CD14-positive monocyte (primary cell): ENCODE results near the gene MOB3A. TPM values are rescaled to one million over a fixed set of nuclear protein-coding genes. Genes with fewer than 3 reads are reported as not detected.

ENCODE experiments used
- DNase-seq, 3 donors: peaks; one replicate each; pipeline ENCODE4 v3.0.0-alpha.2; 2011 to 2022
- H2AFZ ChIP-seq: 2 replicates; pipeline ENCODE4 v1.6.0; 2012; ENCODE audit warnings: mild to moderate bottlenecking, low read depth, low read length, inconsistent platforms; ENCODE audit not compliant: insufficient read depth, poor library complexity, severe bottlenecking
- H3K27ac ChIP-seq, 2 donors: 1 replicate in 1 of 2; 2 replicates in 1 of 2; pipeline ENCODE4 v1.5.1; 2012 to 2013; ENCODE audit warnings: low read length in 2 of 2, control low read depth in 1 of 2, inconsistent platforms in 1 of 2, low read depth in 1 of 2, mild to moderate bottlenecking in 1 of 2
- H3K27me3 ChIP-seq, 2 donors: one replicate each; pipeline versions ENCODE4 v1.6.0 to v1.6.1; 2011 to 2013; ENCODE audit warnings: low read length in 2 of 2; ENCODE audit not compliant: control insufficient read depth in 2 of 2, insufficient read depth in 2 of 2
- H3K36me3 ChIP-seq, 2 donors: replicated peaks in 1 of 2; 1 replicate in 1 of 2; 2 replicates in 1 of 2; pipeline versions ENCODE4 v1.5.1 to v1.6.1; 2012 to 2013; ENCODE audit warnings: low read length in 2 of 2, control low read depth in 1 of 2, inconsistent platforms in 1 of 2, mild to moderate bottlenecking in 1 of 2; ENCODE audit not compliant: insufficient read depth in 2 of 2, control insufficient read depth in 1 of 2
- H3K4me1 ChIP-seq, 2 donors: 1 replicate in 1 of 2; 2 replicates in 1 of 2; pipeline versions ENCODE4 v1.5.1 to v1.6.1; 2012 to 2013; ENCODE audit warnings: low read length in 2 of 2, control low read depth in 1 of 2, inconsistent platforms in 1 of 2, mild to moderate bottlenecking in 1 of 2, moderate library complexity in 1 of 2; ENCODE audit not compliant: insufficient read depth in 2 of 2, control insufficient read depth in 1 of 2
- H3K4me2 ChIP-seq: replicated peaks from 2 replicates; pipeline ENCODE3; 2012; ENCODE audit warnings: low read length, moderate library complexity, mild to moderate bottlenecking; ENCODE audit not compliant: poor library complexity, severe bottlenecking; ENCODE audit errors: extremely low read depth
- H3K4me3 ChIP-seq, 3 experiments: fragments of 200-600 bp in 1 of 3; sonication (generic) in 1 of 3; replicated peaks in 1 of 3; 1 replicate in 2 of 3; 2 replicates in 1 of 3; pipeline ENCODE4 v1.5.1; 2011 to 2013; ENCODE audit warnings: low read length in 3 of 3, mild to moderate bottlenecking in 3 of 3, control low read depth in 2 of 3, low read depth in 2 of 3, inconsistent platforms in 1 of 3, moderate library complexity in 1 of 3
- H3K79me2 ChIP-seq: 2 replicates; pipeline ENCODE4 v1.6.0; 2012; ENCODE audit warnings: mild to moderate bottlenecking, control low read depth, inconsistent platforms, low read length, moderate library complexity; ENCODE audit not compliant: insufficient read depth
- H3K9ac ChIP-seq: 2 replicates; pipeline ENCODE4 v1.6.0; 2017; ENCODE audit warnings: low read length, mild to moderate bottlenecking; ENCODE audit not compliant: insufficient read depth, poor library complexity, severe bottlenecking
- H3K9me3 ChIP-seq, 2 donors: replicated peaks in 1 of 2; 1 replicate in 1 of 2; 2 replicates in 1 of 2; pipeline versions ENCODE4 v1.5.1 to v1.6.1; 2012 to 2013; ENCODE audit warnings: low read length in 2 of 2, control low read depth in 1 of 2; ENCODE audit not compliant: control insufficient read depth in 1 of 2, insufficient read depth in 1 of 2
- H4K20me1 ChIP-seq: 2 replicates; pipeline ENCODE4 v1.6.0; 2012; ENCODE audit warnings: mild to moderate bottlenecking, low read length, control low read depth, moderate library complexity; ENCODE audit not compliant: insufficient read depth
- H3K27ac Mint-ChIP-seq, 7 donors: one replicate each; pipeline ENCODE4 v1.8.0; 2020; ENCODE audit warnings: mild to moderate bottlenecking in 7 of 7, mixed read lengths in 7 of 7, moderate library complexity in 6 of 7, inconsistent platforms in 2 of 7
- H3K27me3 Mint-ChIP-seq, 3 donors: one replicate each; pipeline ENCODE4 v1.8.0; 2021 to 2022; ENCODE audit warnings: low read depth in 3 of 3, mild to moderate bottlenecking in 3 of 3, mixed read lengths in 3 of 3, moderate library complexity in 3 of 3, inconsistent platforms in 1 of 3
- H3K36me3 Mint-ChIP-seq, 2 donors: one replicate each; pipeline ENCODE4 v1.8.0; 2020; ENCODE audit warnings: mixed read lengths in 2 of 2, inconsistent platforms in 1 of 2, mild to moderate bottlenecking in 1 of 2
- H3K4me1 Mint-ChIP-seq: one replicate; pipeline ENCODE4 v1.8.0; 2020; ENCODE audit warnings: mild to moderate bottlenecking, mixed read lengths
- H3K4me3 Mint-ChIP-seq, 2 donors: one replicate each; pipeline ENCODE4 v1.8.0; 2020; ENCODE audit warnings: mild to moderate bottlenecking in 2 of 2, mixed read lengths in 2 of 2, moderate library complexity in 1 of 2
- H3K9me3 Mint-ChIP-seq, 7 donors: one replicate each; pipeline ENCODE4 v1.8.0; 2020 to 2022; ENCODE audit warnings: mixed read lengths in 7 of 7, mild to moderate bottlenecking in 6 of 7, moderate library complexity in 6 of 7, inconsistent platforms in 2 of 7
- CTCF ChIP-seq: fragments of 200-600 bp; IDR thresholded peaks from one replicate; pipeline ENCODE4 v1.8.0; 2022; ENCODE audit warnings: antibody characterized with exemption, mild to moderate bottlenecking
- WGBS: methylation state at CpG from one replicate; pipeline ENCODE4 v1.1.5; 2013; ENCODE audit warnings: missing lambda C conversion rate; ENCODE audit not compliant: insufficient coverage; 5-methylcytosine and 5-hydroxymethylcytosine counted together
- intact Hi-C, 2 donors: fragments of 100-400 bp; cut with micrococcal nuclease; formaldehyde crosslinking; loops; one replicate each; pipeline versions ENCODE4 v1.15.0 to v1.15.1; 2023
- polyA plus RNA-seq, 3 donors: library from polyadenylated mRNA; depleted of rRNA in 1 of 3; unstranded in 2 of 3; stranded (reverse) in 1 of 3; fragments of 300-500 nt in 2 of 3; fragments of >200 nt in 1 of 3; fragmentation: Illumina TruSeq in 2 of 3; gene quantifications; 1 replicate in 2 of 3; 2 replicates in 1 of 3; pipeline ENCODE4 v1.2.3, GENCODE V29; 2012 to 2021

MOB3A gene
- polyA plus RNA-seq, 3 donors, result 60.5 to 179 (median 96.3) TPM

DNA sequence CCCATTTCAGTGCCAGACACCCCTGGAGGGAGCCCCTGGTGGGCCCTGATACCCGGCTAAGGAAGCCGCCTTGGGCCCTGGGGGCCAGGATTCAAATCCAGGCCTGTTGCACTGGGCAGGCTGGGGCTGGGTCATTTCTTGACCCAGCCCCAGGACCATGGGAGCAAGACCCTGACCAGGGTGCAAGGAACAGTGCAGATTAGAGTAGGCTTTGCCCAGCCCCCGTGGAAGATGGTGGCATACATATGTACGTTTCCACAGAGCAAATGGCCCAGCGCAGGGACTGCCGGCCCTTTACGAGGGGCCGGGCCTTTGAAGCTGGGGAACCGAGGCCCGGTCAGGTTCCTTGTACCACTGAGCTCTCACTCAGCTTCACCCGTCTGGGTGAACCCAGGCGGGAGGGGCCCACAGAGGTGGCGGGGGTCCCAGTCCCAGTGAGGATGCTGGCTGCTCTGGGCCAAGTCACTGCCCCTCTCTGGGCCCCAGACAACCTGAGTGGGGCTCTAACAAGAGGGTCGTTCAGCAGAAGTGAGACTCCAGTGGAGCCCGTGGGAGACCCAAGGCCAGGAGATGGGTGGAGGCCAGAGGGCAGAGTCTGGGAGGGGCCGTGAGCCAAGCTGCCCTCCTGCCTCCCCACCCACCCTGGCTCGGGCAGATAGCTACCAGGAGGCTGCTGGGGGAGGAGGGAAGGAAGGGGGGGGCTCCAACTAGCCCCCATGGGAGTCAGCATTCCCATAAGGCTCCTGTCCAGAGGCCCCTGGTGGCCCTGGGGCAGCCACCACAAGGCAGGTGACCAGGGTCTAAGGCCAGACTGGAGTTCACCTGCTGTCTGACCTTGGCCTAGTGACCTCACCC, 47.8 kb downstream of the MOB3A start:
- TF ChIP-seq CTCF, result no peak
- peak overlapping the region; percentile 88 for H3K4me2 ChIP-seq
- H3K79me2 ChIP-seq, result peaks cover 71% of the 10 kb centered on the region
- Mint-ChIP-seq H3K9me3 (no peaks in the 10 kb centered on the region), H3K4me1 (peaks cover 39% of the 10 kb centered on the region), H3K27ac (peak overlapping the region in 5 of 7 donors; percentile 54 to 95 (median 69)), H3K4me3 (peak overlapping the region in 1 of 2 donors; percentile 41), H3K36me3 (peaks cover 14 to 31% of the 10 kb centered on the region in 2 donors), H3K27me3 (peaks cover 0 to under 1% (median 0%) of the 10 kb centered on the region in 3 donors)
- no peak for DNase-seq
- H3K9ac ChIP-seq, result no peak overlapping the region
- no peaks in the 10 kb centered on the region for H3K9me3 ChIP-seq
- H4K20me1 ChIP-seq, result peaks cover 73% of the 10 kb centered on the region
- peak overlapping the region; percentile 82 to 95 for H3K27ac ChIP-seq
- H3K27me3 ChIP-seq, result no peaks in the 10 kb centered on the region
- 95% methylated on average over 12 of the region's 17 CpGs for WGBS
- no peak overlapping the region for H2AFZ ChIP-seq
- H3K4me1 ChIP-seq, result peaks cover 32 to 47% of the 10 kb centered on the region in 2 donors
- peak overlapping the region in 1 of 3 experiments; percentile 97 for H3K4me3 ChIP-seq
- intact Hi-C loops, result loop anchor here in 1 of 2 donors (10.0 kb wide), 1 partner anchor 154 kb away; no protein-coding TSS in a partner anchor
- peaks cover 43 to 46% of the 10 kb centered on the region in 2 donors for H3K36me3 ChIP-seq

- Mint-ChIP-seq H3K4me1 (peaks cover 46% of the 10 kb centered on the region), H3K27me3 (peaks cover 0 to 2% (median 0%) of the 10 kb centered on the region in 3 donors), H3K9me3 (no peaks in the 10 kb centered on the region), H3K4me3 (peak overlapping the region in 1 of 2 donors; percentile 20), H3K36me3 (peaks cover 17 to 39% of the 10 kb centered on the region in 2 donors), H3K27ac (peak overlapping the region in 3 of 7 donors; percentile 41 to 59 (median 50))
- peaks cover 51 to 54% of the 10 kb centered on the region in 2 donors for H3K36me3 ChIP-seq
- no peak for TF ChIP-seq CTCF
- H3K9ac ChIP-seq, result no peak overlapping the region
- no peak overlapping the region for H3K4me2 ChIP-seq
- no peak overlapping the region for H2AFZ ChIP-seq
- H3K9me3 ChIP-seq, result no peaks in the 10 kb centered on the region
- intact Hi-C loops, result loop anchor here in 1 of 2 donors (10.0 kb wide), 1 partner anchor 153 kb away; no protein-coding TSS in a partner anchor
- H3K4me1 ChIP-seq, result peaks cover 40 to 55% of the 10 kb centered on the region in 2 donors
- 73% methylated on average over 18 of the region's 22 CpGs for WGBS
- peak overlapping the region in 1 of 2 donors; percentile 36 for H3K27ac ChIP-seq
- peaks cover 74% of the 10 kb centered on the region for H3K79me2 ChIP-seq
- H3K27me3 ChIP-seq, result no peaks in the 10 kb centered on the region
- peak in 2 of 3 donors; percentile 46 to 65 for DNase-seq
- H3K4me3 ChIP-seq, result no peak overlapping the region
- H4K20me1 ChIP-seq, result peaks cover 79% of the 10 kb centered on the region
Measured at GRCh38 chr19:2047449-2048103, 48.5 kb downstream of the MOB3A start.
